OCI-LY7 (cell line): ENCODE results near the gene GPR3. TPM values are rescaled to one million over a fixed set of nuclear protein-coding genes. Genes with fewer than 3 reads are reported as not detected.
A peak's percentile ranks its signal among the peaks of the same experiment; 100 is the strongest.

Experiments used
- BruUV-seq: library from RNA; stranded (reverse); fragments of 400-500 nt; replicated peaks from 2 replicates; lab custom pipeline; 2021; lab: Mats Ljungman, UMichigan
- CTCF ChIA-PET: fragments of 300-600 bp; sonication (Branson Sonifier 250); formaldehyde crosslinking; loops from one replicate; lab custom pipeline; 2022; ENCODE audit warnings: antibody characterized with exemption; ENCODE audit not compliant: unreplicated experiment; lab: Charles Lee
- POLR2A ChIA-PET: fragments of 300-600 bp; sonication (Branson Sonifier 250); formaldehyde crosslinking; loops from one replicate; lab custom pipeline; 2022; ENCODE audit warnings: antibody characterized with exemption; lab: Charles Lee
- DNase-seq: peaks from one replicate; pipeline ENCODE4 v3.0.0-alpha.2; 2015; ENCODE audit warnings: low spot score
- H2AFZ ChIP-seq: fragments of 200-600 bp; sonication (generic), shearing (Covaris generic); 2 replicates; pipeline ENCODE4 v1.6.1; 2014; ENCODE audit warnings: mild to moderate bottlenecking, antibody characterized with exemption, low read length, moderate library complexity
- H3K27ac ChIP-seq: fragments of 200-600 bp; sonication (generic); 2 replicates; pipeline ENCODE4 v1.5.1; 2014; ENCODE audit warnings: mixed run types, low read depth, mild to moderate bottlenecking, moderate library complexity, low read length, inconsistent platforms; ENCODE audit not compliant: poor library complexity, severe bottlenecking
- H3K36me3 ChIP-seq: fragments of 200-600 bp; sonication (generic); 2 replicates; pipeline ENCODE4 v1.6.1; 2014; ENCODE audit warnings: mild to moderate bottlenecking, antibody characterized with exemption, low read length, moderate library complexity, mixed read lengths; ENCODE audit not compliant: insufficient read depth
- H3K4me1 ChIP-seq: fragments of 200-600 bp; sonication (generic); 2 replicates; pipeline ENCODE4 v1.5.1; 2014; ENCODE audit warnings: mild to moderate bottlenecking, low read length; ENCODE audit not compliant: insufficient read depth, poor library complexity, severe bottlenecking
- H3K4me2 ChIP-seq: fragments of 200-600 bp; sonication (generic); 2 replicates; pipeline ENCODE4 v1.6.1; 2014; ENCODE audit warnings: mild to moderate bottlenecking, low read length
- H3K4me3 ChIP-seq: fragments of 200-600 bp; sonication (generic); 2 replicates; pipeline ENCODE4 v1.5.1; 2014; ENCODE audit warnings: mild to moderate bottlenecking, low read depth, low read length; ENCODE audit not compliant: poor library complexity, severe bottlenecking
- H3K79me2 ChIP-seq: fragments of 200-600 bp; sonication (generic); 2 replicates; pipeline ENCODE4 v1.6.1; 2016; ENCODE audit warnings: low read depth, mild to moderate bottlenecking, low read length, moderate library complexity, mixed read lengths; ENCODE audit not compliant: insufficient read depth
- H3K9me2 ChIP-seq: fragments of 200-600 bp; sonication (generic); 2 replicates; pipeline ENCODE4 v1.6.1; 2016; ENCODE audit warnings: mild to moderate bottlenecking, low read length, mixed read lengths; ENCODE audit not compliant: insufficient read depth
- H3K9me3 ChIP-seq: fragments of 200-600 bp; sonication (generic); 2 replicates; pipeline ENCODE4 v1.6.1; 2014; ENCODE audit warnings: mild to moderate bottlenecking, mixed run types, low read length, mixed read lengths
- H4K20me1 ChIP-seq: fragments of 200-600 bp; sonication (generic); 2 replicates; pipeline ENCODE4 v1.6.1; 2014; ENCODE audit warnings: mild to moderate bottlenecking, antibody characterized with exemption, low read length, moderate library complexity, mixed read lengths; ENCODE audit not compliant: insufficient read depth
- CTCF ChIP-seq: fragments of 200-600 bp; sonication (generic); conservative IDR thresholded peaks from 2 replicates; pipeline ENCODE4 v1.5.1; 2014; ENCODE audit warnings: mild to moderate bottlenecking, antibody characterized with exemption, low read length, moderate library complexity, mixed read lengths
- EZH2phosphoT487 ChIP-seq: fragments of 200-600 bp; sonication (generic); IDR thresholded peaks from 2 replicates; pipeline ENCODE4 v1.6.1; 2018; ENCODE audit warnings: low read depth, borderline replicate concordance, mild to moderate bottlenecking, mixed run types, antibody characterized with exemption, low read length, moderate library complexity, mixed read lengths
- intact Hi-C: fragments of 100-400 bp; cut with micrococcal nuclease; formaldehyde crosslinking; loops from one replicate; pipeline ENCODE4 v1.10.0; 2022; ENCODE audit not compliant: unreplicated experiment
- total RNA-seq, 2 experiments: library from RNA; depleted of rRNA in 1 of 2; stranded (reverse); fragments of >200 nt in 1 of 2; shearing (Covaris generic) in 1 of 2; gene quantifications; 2 replicates each; pipeline ENCODE4 v1.2.3, GENCODE V29; 2014 to 2022

GPR3 gene
- total RNA-seq, 2 experiments from 2014 or later, result 0.25 to 0.32 TPM

- peak overlapping the region; percentile 70 for H3K27ac ChIP-seq
- H3K4me1 ChIP-seq, result peaks cover 44% of the 10 kb centered on the region
- peak overlapping the region; percentile 96 for H3K4me2 ChIP-seq
- peaks cover 8% of the 10 kb centered on the region; the same call in 1 of the 2 replicates for H3K36me3 ChIP-seq
- H3K9me3 ChIP-seq, result no peaks in the 10 kb centered on the region
- H4K20me1 ChIP-seq, result no peaks in the 10 kb centered on the region
- peak; percentile 24 for DNase-seq
- H3K9me2 ChIP-seq, result no peaks in the 10 kb centered on the region
- 0 out of 2 replicates have a peak, but pooled peaks have one; percentile 17 for TF ChIP-seq CTCF
- TF ChIP-seq EZH2phosphoT487, result no peak
- ChIA-PET CTCF (interaction anchor here (0.6 kb wide), 1 partner anchor 13 kb away, joined by 3 read pairs; no protein-coding TSS in a partner anchor), POLR2A (interaction anchor here (1.1 kb wide), 1 partner anchor 93 kb away, joined by 3 read pairs; no protein-coding TSS in a partner anchor)
- H3K79me2 ChIP-seq, result peaks cover 5% of the 10 kb centered on the region; the same call in 1 of the 2 replicates
- H2AFZ ChIP-seq, result peak overlapping the region; percentile 76; the same call in 1 of the 2 replicates
- intact Hi-C loops, result loop anchor here (1.0 to 5.0 kb wide), 2 partner anchors 14 to 49 kb away; partner anchors contain the start of gene GPR3
- no TSS peak for BruUV-seq
- H3K4me3 ChIP-seq, result peak overlapping the region; percentile 81
Measured at GRCh38 chr1:27343639-27344025, 48.8 kb upstream of the GPR3 start.

- ChIA-PET POLR2A (interaction anchor here (0.5 to 0.6 kb wide), 2 partner anchors 233 to 904 kb away, joined by 3 read pairs; no protein-coding TSS in a partner anchor), CTCF (interaction anchor here (1.4 kb wide), 1 partner anchor 13 kb away, joined by 4 read pairs; no protein-coding TSS in a partner anchor)
Measured at GRCh38 chr1:27345272-27345671, 47.1 kb upstream of the GPR3 start.

More at GRCh38 chr1:27345272-27345671, 47.1 kb upstream of the GPR3 start:
- TF ChIP-seq CTCF (no peak), EZH2phosphoT487 (no peak)
- Histone ChIP-seq H3K9me2 (no peaks in the 10 kb centered on the region), H3K79me2 (peaks cover 5% of the 10 kb centered on the region; the same call in 1 of the 2 replicates), H4K20me1 (no peaks in the 10 kb centered on the region), H3K4me2 (no peak overlapping the region), H2AFZ (no peak overlapping the region), H3K36me3 (peaks cover 8% of the 10 kb centered on the region; the same call in 1 of the 2 replicates), H3K4me3 (no peak overlapping the region), H3K4me1 (peaks cover 38% of the 10 kb centered on the region), H3K27ac (no peak overlapping the region), H3K9me3 (no peaks in the 10 kb centered on the region)
- no peak for DNase-seq
- BruUV-seq, result no TSS peak
- intact Hi-C loops, result no loop called here
